Spleen (tissue), 11 donors: Measurements from ENCODE around the gene PPP1R13B. TPM values are rescaled to one million over a fixed set of nuclear protein-coding genes. Genes with fewer than 3 reads are reported as not detected.

Experiments
- DNase-seq: peaks from one replicate; pipeline ENCODE4 v3.0.0-alpha.2; 2020
- H3K27ac ChIP-seq, 8 donors: fragments of 200-600 bp; sonication (generic) in 7 of 8; 1 replicate in 4 of 8; 2 replicates in 4 of 8; pipeline versions ENCODE4 v1.5.0 to v1.8.0; 2016 to 2021; ENCODE audit warnings: inconsistent platforms in 4 of 8, mild to moderate bottlenecking in 4 of 8, moderate library complexity in 1 of 8
- H3K27me3 ChIP-seq, 7 donors: fragments of 200-600 bp; sonication (generic) in 6 of 7; replicated peaks in 1 of 7; 1 replicate in 4 of 7; 2 replicates in 3 of 7; pipeline versions ENCODE4 v1.5.0 to v1.8.0; 2016 to 2021; ENCODE audit warnings: inconsistent platforms in 3 of 7, mild to moderate bottlenecking in 1 of 7
- H3K36me3 ChIP-seq, 6 donors: fragments of 200-600 bp; sonication (generic) in 5 of 6; 1 replicate in 4 of 6; 2 replicates in 2 of 6; pipeline versions ENCODE4 v1.5.0 to v1.8.0; 2016 to 2021; ENCODE audit warnings: inconsistent platforms in 2 of 6
- H3K4me1 ChIP-seq, 6 donors: fragments of 200-600 bp; sonication (generic) in 5 of 6; 1 replicate in 3 of 6; 2 replicates in 3 of 6; pipeline versions ENCODE4 v1.5.0 to v1.8.0; 2016 to 2021; ENCODE audit warnings: inconsistent platforms in 3 of 6
- H3K4me3 ChIP-seq, 8 donors: fragments of 200-600 bp; sonication (generic) in 7 of 8; 1 replicate in 4 of 8; 2 replicates in 4 of 8; pipeline versions ENCODE4 v1.5.0 to v1.8.0; 2016 to 2021; ENCODE audit warnings: inconsistent platforms in 4 of 8, mild to moderate bottlenecking in 4 of 8, moderate library complexity in 2 of 8
- H3K9me3 ChIP-seq, 8 donors: fragments of 200-600 bp; sonication (generic) in 7 of 8; 1 replicate in 4 of 8; 2 replicates in 4 of 8; pipeline versions ENCODE4 v1.5.0 to v1.8.0; 2016 to 2021; ENCODE audit warnings: inconsistent platforms in 4 of 8
- POLR2A ChIP-seq, 3 donors: fragments of 450-650 bp; IDR thresholded peaks; one replicate each; pipeline ENCODE4 v1.5.1; 2017; ENCODE audit warnings: antibody characterized with exemption in 3 of 3, mild to moderate bottlenecking in 1 of 3
- POLR2AphosphoS5 ChIP-seq, 3 donors: sonication (generic); formaldehyde crosslinking; IDR thresholded peaks; one replicate each; pipeline ENCODE4 v1.5.1; 2017; ENCODE audit warnings: antibody characterized with exemption in 3 of 3
- WGBS, 5 donors: extraction: QIAGEN DNeasy Blood & Tissue Kit in 3 of 5; methylation state at CpG; one replicate each; pipeline versions ENCODE4 v1.1.5 to v1.1.7; 2013 to 2018; 5-methylcytosine and 5-hydroxymethylcytosine counted together
- intact Hi-C: fragments of 100-400 bp; cut with DNase I; formaldehyde crosslinking; loops from one replicate; pipeline ENCODE4 v1.15.0; 2023; ENCODE audit warnings: low total_unique reads
- polyA plus RNA-seq, 3 donors: library from polyadenylated mRNA; stranded (reverse); fragments of 200-250 nt; gene quantifications; one replicate each; pipeline ENCODE4 v1.2.1, GENCODE V29; 2013
- total RNA-seq, 7 donors: library from RNA; depleted of rRNA in 3 of 7; stranded (reverse); fragments of >200 nt in 3 of 7; fragmentation: NEBNext Ultra II Directional in 4 of 7; extraction: Animal tissue kit (Norgen Biotek cat#: 25700) in 4 of 7; gene quantifications; one replicate each; pipeline versions ENCODE4 v1.1.0 to v1.2.1, GENCODE V29; 2016 to 2021
- TF ChIP-seq, protein P1 (sequence below), 11 experiments: fragments of 200-600 bp in 7 of 11; fragments of 450-650 bp in 4 of 11; sonication (generic) in 4 of 11; IDR thresholded peaks in 8 of 11; conservative IDR thresholded peaks in 3 of 11; 1 replicate in 7 of 11; 2 replicates in 4 of 11; pipeline versions ENCODE4 v1.4.0 to v1.8.0; 2016 to 2021; ENCODE audit warnings: antibody characterized with exemption in 11 of 11, inconsistent platforms in 4 of 11, mild to moderate bottlenecking in 1 of 11
- donor health status: healthy with polysubstance abuse.
- donor health status: DM: no; HTN: no; CAD: no; lungs with moderate emphysema.
- donor health status: DM: no; HTN: no; CAD: no.
- donor health status: Bipolar disorder and iron deficiency.
- donor health status: healthy.
- donor health status: DM: no; HTN: no; CAD: no.
- donor health status: DM: yes; HTN: yes; CAD: no.

PPP1R13B gene
- total and polyA plus RNA-seq, 10 donors: 5.7 to 95.3 (median 36.6) TPM

DNA sequence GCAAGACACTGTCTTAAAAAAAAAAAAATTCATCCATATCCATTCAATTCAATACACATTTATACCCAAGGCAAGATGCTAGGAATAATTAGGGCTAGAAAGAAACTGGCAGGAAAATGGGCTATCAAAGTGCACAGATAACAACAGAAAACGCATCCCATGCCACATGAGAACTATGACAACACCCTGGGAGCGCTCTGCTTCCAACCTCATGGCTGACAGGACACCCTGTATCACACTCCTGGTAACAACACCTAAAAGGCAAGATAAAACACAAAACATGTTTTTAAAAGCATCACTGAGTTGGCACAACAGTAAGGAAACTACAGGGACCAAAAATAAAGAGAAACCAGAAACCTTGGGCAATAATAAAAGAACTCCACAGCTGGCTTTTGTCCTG lies 76.9 kb downstream of the PPP1R13B start:
- 88 to 94% (median 91%) methylated on average over 2 of the region's 2 CpGs for WGBS, 5 donors
- TF ChIP-seq POLR2AphosphoS5 (IDR thresholded peaks at IDR 0.05): no peak
- no peak for TF ChIP-seq POLR2A (IDR thresholded peaks at IDR 0.05)
- TF ChIP-seq, protein P1, sequence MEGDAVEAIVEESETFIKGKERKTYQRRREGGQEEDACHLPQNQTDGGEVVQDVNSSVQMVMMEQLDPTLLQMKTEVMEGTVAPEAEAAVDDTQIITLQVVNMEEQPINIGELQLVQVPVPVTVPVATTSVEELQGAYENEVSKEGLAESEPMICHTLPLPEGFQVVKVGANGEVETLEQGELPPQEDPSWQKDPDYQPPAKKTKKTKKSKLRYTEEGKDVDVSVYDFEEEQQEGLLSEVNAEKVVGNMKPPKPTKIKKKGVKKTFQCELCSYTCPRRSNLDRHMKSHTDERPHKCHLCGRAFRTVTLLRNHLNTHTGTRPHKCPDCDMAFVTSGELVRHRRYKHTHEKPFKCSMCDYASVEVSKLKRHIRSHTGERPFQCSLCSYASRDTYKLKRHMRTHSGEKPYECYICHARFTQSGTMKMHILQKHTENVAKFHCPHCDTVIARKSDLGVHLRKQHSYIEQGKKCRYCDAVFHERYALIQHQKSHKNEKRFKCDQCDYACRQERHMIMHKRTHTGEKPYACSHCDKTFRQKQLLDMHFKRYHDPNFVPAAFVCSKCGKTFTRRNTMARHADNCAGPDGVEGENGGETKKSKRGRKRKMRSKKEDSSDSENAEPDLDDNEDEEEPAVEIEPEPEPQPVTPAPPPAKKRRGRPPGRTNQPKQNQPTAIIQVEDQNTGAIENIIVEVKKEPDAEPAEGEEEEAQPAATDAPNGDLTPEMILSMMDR (IDR thresholded peaks at IDR 0.05 in 8 of 11, conservative IDR thresholded peaks at IDR 0.05 in 3 of 11): no peak
- peaks cover 0 to 36% (median 2%) of the 10 kb centered on the region in 6 donors for H3K36me3 ChIP-seq

DNA sequence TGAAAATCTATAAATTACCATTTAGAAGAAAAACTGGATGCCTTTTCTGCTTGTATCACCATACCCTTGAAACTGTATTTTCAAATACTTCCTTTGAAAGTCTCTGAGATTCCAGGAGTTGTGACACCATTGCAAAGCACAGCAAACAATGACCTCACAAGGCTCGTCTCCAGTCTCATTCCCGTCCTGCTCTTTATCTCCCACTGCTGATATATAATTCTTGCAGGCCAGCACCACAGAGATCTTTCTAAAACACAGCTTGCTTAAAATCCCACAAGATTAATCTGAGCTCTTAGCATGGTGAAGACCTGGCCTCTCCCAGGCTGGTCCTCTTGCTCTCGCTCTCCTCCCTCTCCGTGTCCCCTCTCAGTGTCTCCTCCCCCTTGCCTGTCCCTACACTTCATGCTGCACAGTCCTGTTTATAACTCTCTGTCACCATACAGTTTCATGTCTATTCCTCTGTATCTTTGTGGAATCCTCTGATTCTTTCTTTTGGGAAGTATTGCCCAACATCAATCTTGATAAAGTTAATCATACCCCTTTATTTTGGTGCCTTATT lies 80.0 kb downstream of the PPP1R13B start:
- no peaks in the 10 kb centered on the region for H3K27me3 ChIP-seq
- no peak for DNase-seq
- 86 to 93% (median 90%) methylated on average over 4 of the region's 4 CpGs for WGBS, 5 donors
- H3K36me3 ChIP-seq: peaks cover 0 to 22% (median 2%) of the 10 kb centered on the region in 6 donors
- H3K9me3 ChIP-seq: peaks cover 0 to 5% (median 4%) of the 10 kb centered on the region in 8 donors
- intact Hi-C loops: no loop called here
- H3K27ac ChIP-seq: no peak overlapping the region
- no peaks in the 10 kb centered on the region for H3K4me1 ChIP-seq
- TF ChIP-seq POLR2A (IDR thresholded peaks at IDR 0.05) (no peak), POLR2AphosphoS5 (IDR thresholded peaks at IDR 0.05) (no peak)
- TF ChIP-seq, protein P1 (IDR thresholded peaks at IDR 0.05 in 8 of 11, conservative IDR thresholded peaks at IDR 0.05 in 3 of 11): no peak
- H3K4me3 ChIP-seq: no peak overlapping the region

More for the DNA sequence above, 76.9 kb downstream of the PPP1R13B start:
- Histone ChIP-seq H3K4me1 (no peaks in the 10 kb centered on the region), H3K27ac (no peak overlapping the region), H3K9me3 (peaks cover 0 to 10% (median 6%) of the 10 kb centered on the region in 8 donors), H3K4me3 (no peak overlapping the region), H3K27me3 (no peaks in the 10 kb centered on the region)
- no peak for DNase-seq
- intact Hi-C loops: no loop called here

GRCh38 chr14:103765526-103765925 lies 81.8 kb downstream of the PPP1R13B start:
- no peaks in the 10 kb centered on the region for H3K4me1 ChIP-seq
- 40 to 58% (median 44%) methylated on average over 3 of the region's 3 CpGs for WGBS, 5 donors
- no peaks in the 10 kb centered on the region for H3K9me3 ChIP-seq
- no peak for DNase-seq
- no peak overlapping the region for H3K4me3 ChIP-seq
- no peak overlapping the region for H3K27ac ChIP-seq
- TF ChIP-seq POLR2AphosphoS5 (IDR thresholded peaks at IDR 0.05) (no peak), POLR2A (IDR thresholded peaks at IDR 0.05) (no peak)
- intact Hi-C loops: no loop called here
- no peaks in the 10 kb centered on the region for H3K27me3 ChIP-seq
- H3K36me3 ChIP-seq: peaks cover 0 to 15% (median 2%) of the 10 kb centered on the region in 6 donors

- Histone ChIP-seq H3K27me3 (no peaks in the 10 kb centered on the region), H3K9me3 (no peaks in the 10 kb centered on the region), H3K4me3 (no peak overlapping the region), H3K27ac (no peak overlapping the region), H3K4me1 (no peaks in the 10 kb centered on the region), H3K36me3 (peaks cover 0 to 15% (median 2%) of the 10 kb centered on the region in 6 donors)
- no peak for TF ChIP-seq POLR2AphosphoS5 (IDR thresholded peaks at IDR 0.05)
- TF ChIP-seq POLR2A (IDR thresholded peaks at IDR 0.05): no peak
- TF ChIP-seq, protein P1 (IDR thresholded peaks at IDR 0.05 in 8 of 11, conservative IDR thresholded peaks at IDR 0.05 in 3 of 11): no peak
- DNase-seq: no peak
- 78 to 88% (median 83%) methylated on average over 5 of the region's 5 CpGs for whole genome bisulfite sequencing, 5 donors
- intact Hi-C loops: no loop called here
Observed at GRCh38 chr14:103763730-103764488, 83.5 kb downstream of the PPP1R13B start.
